Heart right ventricle (tissue), 16 donors: ENCODE results near the gene COL8A1. TPM values are rescaled to one million over a fixed set of nuclear protein-coding genes. Genes with fewer than 3 reads are reported as not detected.

Experiments
- ATAC-seq, 8 donors: fragments of 200-7000 bp; cut with Tn5 transposase; one replicate each; pipeline ENCODE4 v1.9.1; 2020; ENCODE audit warnings: mild to moderate bottlenecking in 8 of 8, moderate library complexity in 8 of 8, moderate number of reproducible peaks in 1 of 8
- DNase-seq, 2 donors: peaks; one replicate each; pipeline ENCODE4 v3.0.0-alpha.2; 2020
- H3K27ac ChIP-seq, 10 donors: fragments of 200-600 bp; sonication (generic) in 2 of 10; one replicate each; pipeline versions ENCODE4 v1.5.0 to v1.8.0; 2020 to 2022; ENCODE audit warnings: mild to moderate bottlenecking in 3 of 10
- H3K27me3 ChIP-seq, 7 donors: fragments of 200-600 bp; one replicate each; pipeline ENCODE4 v1.8.0; 2021 to 2022; ENCODE audit warnings: mild to moderate bottlenecking in 2 of 7
- H3K36me3 ChIP-seq, 9 donors: fragments of 200-600 bp; sonication (generic) in 1 of 9; one replicate each; pipeline versions ENCODE4 v1.5.0 to v1.8.0; 2020 to 2022; ENCODE audit warnings: mild to moderate bottlenecking in 2 of 9
- H3K4me1 ChIP-seq, 9 donors: fragments of 200-600 bp; sonication (generic) in 1 of 9; one replicate each; pipeline versions ENCODE4 v1.5.0 to v1.8.0; 2020 to 2022; ENCODE audit warnings: mild to moderate bottlenecking in 4 of 9
- H3K4me3 ChIP-seq, 10 donors: fragments of 200-600 bp; sonication (generic) in 2 of 10; one replicate each; pipeline versions ENCODE4 v1.5.0 to v1.8.0; 2020 to 2022; ENCODE audit warnings: mild to moderate bottlenecking in 7 of 10, moderate library complexity in 2 of 10
- H3K9me3 ChIP-seq, 11 donors: fragments of 200-600 bp in 10 of 11; sonication (generic) in 2 of 11; one replicate each; pipeline versions ENCODE4 v1.5.0 to v1.8.0; 2013 to 2022; ENCODE audit warnings: mild to moderate bottlenecking in 2 of 11, control low read depth in 1 of 11, moderate library complexity in 1 of 11
- CTCF ChIP-seq, 9 donors: fragments of 200-600 bp; sonication (generic) in 2 of 9; IDR thresholded peaks; one replicate each; pipeline versions ENCODE4 v1.5.0 to v1.8.0; 2021 to 2022; ENCODE audit warnings: antibody characterized with exemption in 9 of 9, mild to moderate bottlenecking in 5 of 9, moderate library complexity in 1 of 9
- WGBS, 2 donors: extraction: QIAGEN DNeasy Blood & Tissue Kit; methylation state at CpG; one replicate each; pipeline ENCODE4 v1.1.7; 2013; ENCODE audit warnings: inconsistent platforms in 1 of 2; 5-methylcytosine and 5-hydroxymethylcytosine counted together
- intact Hi-C, 10 donors: fragments of 100-400 bp; cut with DNase I; formaldehyde crosslinking; loops; one replicate each; pipeline versions ENCODE4 v1.11.1 to v1.14.2; 2022
- polyA plus RNA-seq, 2 donors: library from polyadenylated mRNA; stranded (reverse); fragments of 200-250 nt; gene quantifications; one replicate each; pipeline ENCODE4 v1.2.3, GENCODE V29; 2013
- total RNA-seq, 10 donors: library from RNA; stranded (reverse); fragmentation: NEBNext Ultra II Directional in 3 of 10; extraction: Animal tissue kit (Norgen Biotek cat#: 25700) in 3 of 10; gene quantifications; one replicate each; pipeline versions ENCODE4 v1.2.1 to v1.2.4, GENCODE V29; 2021 to 2023
- donor health status: Arrhythmogenic right ventricular cardiomyopathy.
- donor health status: ischemic (EF 13 %, LVEDD 7.1; RV severe dilation, severe dysfunction).
- donor health status: healthy with polysubstance abuse.
- donor health status: DM: no; HTN: yes; CAD: no.
- donor health status: DM: no; HTN: no; CAD: no.
- donor health status: ischemic (EF 25% LVEDD 6.9; RV normal size, moderate dysfunction).
- donor health status: ischemic (EF 25% LVEDD 5.7; RV mildly dilated, moderate dysfunction).
- donor health status: healthy.
- donor health status: DM: yes; HTN: yes; CAD: no.
- donor health status: Ischemic cardiomyopathy.
- donor health status: ischemic (EF 35%, LVEDD 5.7; RV mildly dilated, moderate dysfunction).
- donor health status: nonischemic (EF 11% LVEDD 7.7; RV severe dilation, severe dysfunction).
- donor health status: DM: yes; HTN: yes; CAD: no.
- donor health status: PGD.
- donor health status: ischemic (EF 29% LVEDD 5.4; RV normal size, mild dysfunction).
- donor health status: nonischemic (EF 23%, LVEDD 6.1; RV moderate dilation, normal function).

The COL8A1 gene
- total and polyA plus RNA-seq, 12 donors: 7.5 to 32.2 (median 14.5) TPM

GRCh38 chr3:99647081-99647480, 8.7 kb downstream of the COL8A1 start:
- H3K4me1 ChIP-seq: peaks cover 0 to 42% (median 15%) of the 10 kb centered on the region in 9 donors
- no peaks in the 10 kb centered on the region for H3K27me3 ChIP-seq
- TF ChIP-seq CTCF (IDR thresholded peaks at IDR 0.05): no peak
- H3K9me3 ChIP-seq: no peaks in the 10 kb centered on the region
- no peak for ATAC-seq
- intact Hi-C loops: loop anchor here in 2 of 10 donors (5.0 to 10.0 kb wide), 2 partner anchors 40 to 108 kb away; no protein-coding TSS in a partner anchor
- no peak overlapping the region for H3K4me3 ChIP-seq
- H3K27ac ChIP-seq: peak overlapping the region in 6 of 10 donors; percentile 44 to 74 (median 64)
- no peaks in the 10 kb centered on the region for H3K36me3 ChIP-seq
- DNase-seq: no peak
- 49 to 57% methylated on average over 3 of the region's 3 CpGs for WGBS, 2 donors

GRCh38 chr3:99648101-99648500, 9.7 kb downstream of the COL8A1 start:
- intact Hi-C loops: loop anchor here in 2 of 10 donors (5.0 to 10.0 kb wide), 2 partner anchors 39 to 107 kb away; no protein-coding TSS in a partner anchor
- ATAC-seq: peak in 7 of 8 donors; percentile 55 to 81 (median 72)
- H3K4me3 ChIP-seq: no peak overlapping the region

GRCh38 chr3:99648516-99648915, 10.1 kb downstream of the COL8A1 start:
- no peaks in the 10 kb centered on the region for H3K27me3 ChIP-seq
- H3K36me3 ChIP-seq: no peaks in the 10 kb centered on the region
- intact Hi-C loops: loop anchor here in 2 of 10 donors (5.0 to 10.0 kb wide), 2 partner anchors 39 to 106 kb away; no protein-coding TSS in a partner anchor
- peaks cover 0 to 44% (median 15%) of the 10 kb centered on the region in 9 donors for H3K4me1 ChIP-seq
- TF ChIP-seq CTCF (IDR thresholded peaks at IDR 0.05): no peak
- H3K27ac ChIP-seq: peak overlapping the region in 6 of 10 donors; percentile 17 to 74 (median 64)
- no peaks in the 10 kb centered on the region for H3K9me3 ChIP-seq
- ATAC-seq: no peak
- no peak for DNase-seq
- 68 to 72% methylated on average over 4 of the region's 4 CpGs for WGBS, 2 donors
- no peak overlapping the region for H3K4me3 ChIP-seq

More at GRCh38 chr3:99648101-99648500, 9.7 kb downstream of the COL8A1 start:
- DNase-seq: no peak
- H3K27ac ChIP-seq: peak overlapping the region in 8 of 10 donors; percentile 22 to 74 (median 64)
- TF ChIP-seq CTCF (IDR thresholded peaks at IDR 0.05): no peak
- H3K4me1 ChIP-seq: peaks cover 0 to 44% (median 15%) of the 10 kb centered on the region in 9 donors
- H3K9me3 ChIP-seq: no peaks in the 10 kb centered on the region
- whole genome bisulfite sequencing, 2 donors: 48 to 59% methylated on average over 5 of the region's 5 CpGs
- H3K27me3 ChIP-seq: no peaks in the 10 kb centered on the region
- H3K36me3 ChIP-seq: no peaks in the 10 kb centered on the region

- ATAC-seq: peak in 4 of 8 donors; percentile 49 to 87 (median 64)
- intact Hi-C loops: no loop called here
Observed at GRCh38 chr3:99651531-99651930, 13.1 kb downstream of the COL8A1 start.

More at GRCh38 chr3:99651531-99651930, 13.1 kb downstream of the COL8A1 start:
- no peaks in the 10 kb centered on the region for H3K9me3 ChIP-seq
- DNase-seq: no peak
- H3K4me3 ChIP-seq: no peak overlapping the region
- WGBS, 2 donors: 42 to 47% methylated on average over 3 of the region's 3 CpGs
- TF ChIP-seq CTCF (IDR thresholded peaks at IDR 0.05): no peak
- H3K36me3 ChIP-seq: no peaks in the 10 kb centered on the region
- H3K27ac ChIP-seq: peak overlapping the region in 2 of 10 donors; percentile 6 to 32
- H3K27me3 ChIP-seq: no peaks in the 10 kb centered on the region
- peaks cover 0 to 35% (median 15%) of the 10 kb centered on the region in 9 donors for H3K4me1 ChIP-seq
